HEK293T (cell line): ENCODE results near the gene UMODL1.

ENCODE experiments used
- ELF4 ChIP-seq: fragments of 450-650 bp; IDR thresholded peaks from 2 replicates; pipeline ENCODE4 v1.6.1; 2017; ENCODE audit warnings: antibody characterized with exemption
- HDGF ChIP-seq: fragments of 450-650 bp; IDR thresholded peaks from 2 replicates; pipeline ENCODE4 v1.6.1; 2017; ENCODE audit warnings: antibody characterized with exemption, borderline replicate concordance
- LEF1 ChIP-seq: fragments of 450-650 bp; IDR thresholded peaks from 2 replicates; pipeline ENCODE4 v1.6.1; 2017; ENCODE audit warnings: mild to moderate bottlenecking, borderline replicate concordance

DNA sequence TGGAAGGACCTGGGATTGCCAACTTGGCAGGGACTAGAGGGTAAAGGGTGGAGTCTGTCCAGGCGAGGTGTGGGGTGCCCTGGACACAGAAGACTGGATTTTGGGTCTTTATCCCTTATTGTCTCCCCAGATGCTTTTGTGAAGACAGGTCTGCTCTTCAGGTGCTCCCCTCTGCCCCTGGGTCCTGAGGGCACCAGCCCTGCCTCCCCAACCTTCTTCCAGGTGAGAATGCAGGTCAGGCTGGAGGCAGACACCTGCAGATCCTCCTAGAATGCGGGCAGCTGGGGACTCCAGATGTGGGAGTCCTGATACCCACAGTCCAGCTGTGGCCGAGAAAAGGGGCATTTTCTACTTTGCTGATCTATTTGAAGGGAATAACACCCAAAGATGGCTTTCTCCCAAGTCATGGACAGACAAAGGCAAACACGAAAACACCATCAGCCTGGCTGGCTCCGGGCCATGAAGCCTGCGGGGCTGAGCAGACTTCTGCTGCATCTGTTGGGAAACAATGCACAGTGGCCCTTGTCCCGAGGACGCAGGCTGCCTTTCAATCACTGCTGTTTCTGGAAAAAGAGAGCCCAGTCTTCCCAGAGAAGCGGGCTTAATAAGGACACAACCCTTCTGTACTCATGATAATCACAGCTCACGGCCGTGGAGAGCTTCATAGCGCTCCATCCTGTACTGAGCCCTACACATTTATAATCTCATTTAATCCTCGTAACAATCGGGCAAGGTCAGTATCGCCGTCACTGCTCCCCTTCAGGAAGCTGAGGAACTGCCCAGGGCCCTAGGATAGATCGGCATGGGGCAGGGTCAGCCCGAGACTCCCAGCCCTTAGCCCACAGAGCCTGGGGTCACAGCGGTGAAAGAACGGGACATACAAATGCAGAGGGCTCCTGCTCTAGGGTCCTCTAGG lies 85.8 kb downstream of the UMODL1 start:
- no peak for TF ChIP-seq ELF4
- no peak for TF ChIP-seq LEF1
- TF ChIP-seq HDGF = no peak
